Stimulated activated CD4-positive, alpha-beta T cell treated with anti-CD3 and anti-CD28 coated beads, TNF-alpha, amount 100 ng/mL, for 24 hours (primary cell): Measurements from ENCODE around the gene SNAP29.
"Not testable (repeated sequence)": the region's sequence is repeated elsewhere in the genome, so short reads cannot be mapped to it uniquely, and the experiment has no call there.

Source experiments
- DNase-seq, 3 experiments: peaks; one replicate each; pipeline ENCODE4 v3.0.0-alpha.2; 2020; ENCODE audit warnings: low read depth in 3 of 3

The SNAP29 gene

DNA sequence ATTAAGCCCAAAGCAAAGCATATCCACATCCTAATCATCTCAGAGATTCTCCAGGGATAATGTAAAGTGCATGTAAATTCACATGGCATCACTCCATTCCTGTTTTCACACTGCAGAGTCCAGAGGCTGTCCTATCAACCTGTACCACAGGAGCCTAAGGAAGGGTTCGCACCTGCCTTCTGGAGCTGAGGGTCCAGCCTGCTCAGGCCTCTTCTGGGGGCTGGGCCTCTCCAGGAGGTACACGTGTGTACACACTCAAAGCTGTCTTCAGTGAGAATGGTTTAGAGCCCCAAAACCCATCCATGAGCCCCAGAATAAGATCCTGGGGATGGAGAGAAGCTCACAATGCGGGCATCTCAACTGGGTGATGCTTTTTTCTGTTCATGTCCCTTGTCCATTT is 24.1 kb upstream of the SNAP29 start:
- DNase-seq: no peak

DNA sequence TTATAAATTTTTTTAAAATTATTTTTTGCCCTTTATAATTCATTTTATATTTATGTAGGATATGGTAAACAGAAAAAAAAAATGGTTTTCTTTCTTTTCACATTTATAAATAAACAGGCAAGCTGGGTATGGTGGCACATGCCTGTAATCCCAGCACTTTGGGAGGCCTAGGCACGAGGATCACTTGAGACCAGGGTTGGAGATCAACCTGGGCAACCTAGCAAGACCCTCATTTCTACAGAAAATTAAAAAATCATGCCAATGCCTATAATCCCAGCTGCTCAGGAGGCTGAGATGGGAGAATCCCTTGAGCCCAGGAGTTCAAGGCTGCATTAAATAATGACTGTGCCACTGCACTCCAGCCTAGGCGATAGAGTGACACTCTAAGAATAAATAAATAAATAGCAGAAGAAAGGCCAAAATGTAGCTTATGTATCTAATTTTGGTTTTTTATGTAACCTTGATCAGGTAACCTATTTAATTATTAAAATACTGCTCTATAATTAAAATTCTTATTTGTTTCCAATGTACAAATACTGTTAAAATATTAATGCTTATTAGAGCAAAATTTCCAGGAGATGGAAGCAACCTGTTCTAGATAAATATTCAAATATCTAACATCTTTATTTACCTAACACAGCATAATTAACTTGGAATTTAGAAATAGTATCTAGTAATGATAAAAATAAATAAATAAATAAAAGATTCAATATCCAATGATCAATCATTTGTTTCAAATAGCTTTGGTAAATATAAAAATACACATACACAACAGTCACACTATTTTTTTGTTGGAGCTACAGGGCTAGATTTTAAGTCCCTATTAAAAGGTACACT is 21.6 kb upstream of the SNAP29 start:
- no peak for DNase-seq

- DNase-seq: not testable (repeated sequence)
Measured at GRCh38 chr22:20839354-20839753, 19.5 kb upstream of the SNAP29 start.

- DNase-seq: no peak
Measured at GRCh38 chr22:20839837-20840645, 18.8 kb upstream of the SNAP29 start.

GRCh38 chr22:20840646-20841371 is 18.0 kb upstream of the SNAP29 start:
- peak in 1 of 3 experiments; percentile 17 for DNase-seq

- DNase-seq: no peak
Measured at GRCh38 chr22:20843501-20843900, 15.3 kb upstream of the SNAP29 start.

GRCh38 chr22:20844055-20845037 is 14.5 kb upstream of the SNAP29 start:
- no peak for DNase-seq

DNA sequence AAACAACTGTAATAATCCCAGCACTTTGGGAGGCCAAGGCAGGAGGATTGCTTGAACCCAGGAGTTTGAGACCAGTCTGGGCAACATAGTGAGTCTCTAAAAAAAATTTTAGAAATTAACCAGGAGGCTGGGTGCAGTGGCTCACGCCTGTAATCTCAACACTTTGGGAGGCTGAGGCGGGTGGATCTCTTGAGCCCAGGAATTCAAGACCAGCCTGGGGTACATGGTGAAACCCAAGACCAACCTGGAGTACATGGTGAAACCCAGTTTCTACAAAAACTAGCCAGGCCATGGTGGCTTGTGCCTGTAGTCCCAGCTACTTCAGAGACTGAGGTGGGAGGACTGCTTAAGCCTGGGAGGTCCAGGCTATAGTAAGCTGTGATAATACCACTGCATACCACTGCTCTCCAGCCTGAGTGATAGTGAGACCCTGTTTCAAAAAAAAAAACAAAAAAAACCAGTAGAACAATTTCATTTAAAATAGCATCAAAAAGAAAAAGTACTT is 11.4 kb upstream of the SNAP29 start:
- DNase-seq: no peak

DNA sequence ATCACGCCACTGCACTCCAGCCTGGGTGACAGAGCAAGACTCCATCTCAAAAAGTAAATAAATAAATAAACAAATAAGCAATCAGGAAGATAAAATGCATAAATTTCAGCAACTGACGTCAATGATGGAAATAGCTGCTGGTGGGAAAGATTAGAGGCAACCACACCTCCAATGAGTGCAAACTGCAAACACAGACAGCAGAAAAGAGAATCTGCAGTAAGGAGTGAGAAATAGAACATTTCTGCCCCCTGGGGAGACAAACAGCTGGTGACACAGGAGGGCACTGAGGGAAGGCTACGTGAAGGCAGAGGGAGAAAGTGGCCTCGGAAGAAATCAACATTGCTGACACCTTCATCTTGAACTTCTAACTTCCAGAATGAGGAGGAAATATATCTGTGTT is 6.7 kb upstream of the SNAP29 start:
- no peak for DNase-seq

DNA sequence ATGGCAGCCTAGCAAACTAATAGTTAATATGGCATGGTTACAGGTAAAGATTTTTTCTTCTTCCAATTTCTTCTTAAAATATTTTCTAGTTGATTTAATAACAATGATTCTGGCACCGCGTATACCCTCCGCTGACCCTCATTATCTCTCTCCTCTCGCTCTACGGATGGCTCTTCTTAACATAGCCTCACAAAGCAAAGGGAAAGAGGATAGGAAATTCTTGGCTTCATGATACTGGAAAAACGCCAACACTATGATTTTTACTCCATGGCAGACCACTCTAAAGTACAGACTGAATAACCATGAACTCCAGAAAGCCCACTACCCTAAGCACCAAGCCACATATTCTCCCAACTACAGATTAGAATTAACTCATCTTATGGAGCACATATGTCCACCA is 6.3 kb upstream of the SNAP29 start:
- DNase-seq: no peak

DNA sequence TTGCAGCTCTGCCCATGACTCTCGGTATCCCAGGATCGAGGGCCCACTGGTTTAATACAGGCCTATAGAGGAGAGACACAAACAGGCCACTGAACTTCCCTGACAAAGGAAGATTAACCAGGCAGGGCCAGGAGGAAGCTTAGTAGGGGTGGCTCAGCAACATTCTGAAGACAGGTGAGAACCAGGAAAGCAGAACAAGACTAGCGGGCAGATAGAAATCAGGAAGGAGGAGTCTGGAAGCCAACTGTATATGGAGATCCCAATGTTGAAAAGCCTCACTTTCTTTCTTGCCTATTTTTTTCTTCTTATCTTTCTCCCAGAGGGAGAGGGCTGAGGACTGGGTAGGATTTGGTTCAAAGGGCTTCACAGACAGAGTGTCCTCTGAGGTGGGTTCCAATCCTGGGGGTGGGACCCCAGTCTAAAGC is 5.6 kb upstream of the SNAP29 start:
- no peak for DNase-seq

GRCh38 chr22:20857247-20857643 is 1.6 kb upstream of the SNAP29 start:
- DNase-seq: no peak

- peak; percentile 66 to 86 (median 73) for DNase-seq
Measured at GRCh38 chr22:20857838-20858614, 781 bp upstream of the SNAP29 start.

- no peak for DNase-seq
Measured at GRCh38 chr22:20859615-20860014, 808 bp downstream of the SNAP29 start.

DNA sequence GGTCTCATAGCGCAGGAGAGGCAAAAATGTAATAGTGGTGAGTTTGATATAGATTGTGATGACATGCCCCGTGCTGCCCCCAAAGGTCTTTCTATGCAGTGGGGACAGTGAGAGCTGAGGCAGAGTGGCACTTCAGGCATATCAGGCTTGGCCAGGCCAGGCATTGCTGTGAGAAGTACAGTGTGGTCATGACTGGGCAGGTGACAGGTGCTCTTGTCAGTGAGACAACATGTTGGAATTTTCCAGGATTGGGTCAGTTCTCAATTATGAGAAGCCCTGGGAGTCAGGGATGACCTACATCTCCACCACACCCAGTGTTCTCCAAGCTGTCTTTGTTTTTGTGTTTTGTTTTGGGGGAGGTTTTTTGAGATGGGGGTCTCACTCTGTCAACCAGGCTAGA is 3.7 kb downstream of the SNAP29 start:
- DNase-seq: no peak

- DNase-seq: no peak
Measured at GRCh38 chr22:20863366-20863765, 4.6 kb downstream of the SNAP29 start.

- no peak for DNase-seq
Measured at GRCh38 chr22:20864186-20864908, 5.5 kb downstream of the SNAP29 start.

GRCh38 chr22:20865331-20865730 is 6.5 kb downstream of the SNAP29 start:
- no peak for DNase-seq

GRCh38 chr22:20865875-20866445 is 7.2 kb downstream of the SNAP29 start:
- DNase-seq: no peak
